Measurements from ENCODE around the gene UPK3A.
A peak's percentile ranks its signal among the peaks of the same experiment; 100 is the strongest.
"Not testable (repeated sequence)": the region's sequence is repeated elsewhere in the genome, so short reads cannot be mapped to it uniquely, and the experiment has no call there.

UPK3A gene

GRCh38 chr22:45284705-45285262, at the start of gene UPK3A:
Gene UPK3A (plus strand): TSS chr22:45284949. CDS start chr22:45285014, 65 bp downstream.
- peak; percentile 55 for DNase-seq

GRCh38 chr22:45235101-45235777, 49.5 kb upstream of the UPK3A start:
- DNase-seq = no peak

DNA sequence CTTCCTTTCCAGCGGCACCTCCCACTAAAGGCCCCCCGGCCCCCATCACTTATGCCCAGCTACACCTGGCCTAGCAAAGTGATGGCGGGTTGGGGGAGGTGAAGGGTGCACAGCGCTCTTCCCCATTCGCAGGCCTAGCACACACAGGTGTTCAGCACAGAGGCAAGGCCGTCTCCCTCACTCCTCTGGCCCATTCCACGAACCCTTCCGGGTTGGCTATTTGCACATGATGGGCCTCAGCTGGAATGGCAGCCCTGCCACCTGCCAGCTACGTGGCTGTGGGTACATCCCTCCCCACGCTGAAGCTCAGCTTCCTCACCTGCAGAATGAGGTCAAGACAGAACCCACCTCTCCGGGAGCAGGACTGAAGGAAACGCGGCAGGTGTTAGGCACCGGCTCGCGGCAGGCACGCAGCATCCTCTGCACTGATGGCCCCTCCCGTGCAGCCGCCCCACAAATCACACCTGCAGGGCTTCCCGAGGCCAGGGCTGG, 48.9 kb upstream of the UPK3A start:
- DNase-seq = no peak

DNA sequence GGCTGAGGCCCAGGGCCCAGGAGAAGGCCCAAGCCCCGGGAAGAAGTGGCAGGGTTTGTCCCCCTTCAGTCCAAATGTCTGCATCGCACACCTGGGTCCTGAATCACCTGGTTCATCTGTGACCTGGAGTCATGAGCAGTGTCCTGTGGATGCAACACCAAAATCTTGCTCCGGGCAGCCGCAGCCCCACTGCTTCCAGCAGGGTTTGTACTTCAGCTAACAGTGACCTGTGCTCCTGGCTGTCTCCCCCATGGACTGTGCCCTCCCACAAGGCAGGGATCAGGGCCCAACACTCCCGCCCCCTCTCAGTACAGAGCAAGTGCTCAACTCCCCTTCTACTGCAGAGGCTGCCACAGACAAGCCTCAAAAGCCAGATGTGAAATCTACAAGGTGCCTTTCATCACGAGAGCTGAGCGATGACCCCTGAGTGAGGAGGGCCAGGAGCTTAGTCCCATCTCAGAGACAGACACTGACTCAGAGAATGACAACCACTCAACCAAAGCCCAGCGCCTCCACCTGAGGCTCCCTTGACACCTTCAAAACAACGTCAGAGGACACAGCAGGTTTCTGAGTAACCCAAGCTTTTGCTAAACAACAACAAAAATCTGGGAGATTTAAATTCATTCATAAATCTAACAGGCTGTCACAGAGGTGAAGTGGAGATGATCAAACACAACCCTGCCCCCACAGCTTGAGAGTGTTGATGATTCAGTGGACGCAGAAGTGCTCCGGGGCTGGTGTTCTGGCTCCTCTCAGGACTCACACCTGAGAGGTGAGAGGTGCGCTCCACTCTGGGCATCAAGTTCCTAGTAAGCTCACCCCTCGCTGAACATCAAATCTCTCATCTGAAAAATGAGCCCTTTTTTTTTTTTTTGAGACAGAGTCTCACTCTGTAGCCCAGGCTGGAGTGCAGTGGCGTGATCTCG, 47.4 kb upstream of the UPK3A start:
- peak; percentile 46 for DNase-seq

DNA sequence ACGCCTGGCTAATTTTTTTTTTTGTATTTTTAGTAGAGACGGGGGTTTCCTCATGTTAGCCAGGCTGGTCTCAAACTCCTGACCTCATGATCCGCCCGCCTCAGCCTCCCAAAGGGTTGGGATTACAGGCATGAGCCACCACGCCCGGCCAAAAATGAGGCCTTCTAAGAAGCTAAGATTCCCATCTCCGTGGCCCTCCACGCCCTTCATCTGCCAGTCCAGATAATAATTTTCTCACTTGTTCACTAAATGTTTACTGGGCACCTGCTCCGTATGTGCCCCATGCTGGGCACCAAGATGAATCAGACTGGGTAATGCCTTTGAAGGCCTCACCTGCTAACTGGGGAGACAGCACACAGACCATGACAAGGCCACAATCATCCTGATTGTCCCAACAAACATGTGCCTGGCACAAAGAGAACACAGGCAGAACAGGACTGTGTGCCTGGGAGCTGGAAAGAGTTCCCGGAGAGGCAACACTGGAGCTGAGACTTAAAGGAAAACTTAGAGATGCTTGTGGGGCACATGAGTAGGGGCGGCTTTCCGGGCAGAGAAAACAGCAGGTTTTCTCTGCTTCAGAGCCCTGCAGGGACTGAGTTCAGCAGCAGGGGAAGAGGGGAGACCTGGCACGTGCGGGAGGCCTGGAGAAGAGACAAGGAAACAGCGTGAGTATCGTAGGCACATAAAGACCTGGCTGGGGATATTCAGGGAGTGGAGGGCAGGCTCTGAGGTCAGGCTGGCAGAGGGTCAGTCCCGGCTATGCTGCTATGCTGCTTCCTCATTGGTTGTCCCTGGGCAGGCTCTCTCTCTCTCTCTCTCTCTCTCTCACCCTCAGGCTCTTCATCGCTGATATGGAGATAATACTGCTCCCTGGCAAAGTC, 46.4 kb upstream of the UPK3A start:
- DNase-seq = no peak

GRCh38 chr22:45238957-45239680, 45.6 kb upstream of the UPK3A start:
- no peak for DNase-seq

DNA sequence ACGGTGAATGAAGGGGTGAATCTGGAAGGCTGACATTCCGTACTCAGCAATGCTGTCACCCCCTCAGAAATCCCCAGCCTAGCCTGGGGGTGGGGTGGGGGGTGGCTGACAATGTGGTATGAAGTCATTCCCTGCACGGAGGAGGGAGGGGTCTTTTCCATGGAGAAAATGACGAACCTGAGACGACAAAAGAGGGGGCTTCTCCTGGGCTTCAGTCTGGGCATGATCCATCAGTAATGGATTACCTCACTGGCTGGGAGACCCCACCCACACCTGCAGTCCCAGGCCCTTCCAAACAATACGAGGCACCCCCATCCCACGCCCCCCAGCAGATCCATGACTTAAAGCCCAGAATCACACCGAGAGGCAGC, 45.1 kb upstream of the UPK3A start:
- no peak for DNase-seq

- no peak for DNase-seq
Observed at GRCh38 chr22:45240104-45240809, 44.5 kb upstream of the UPK3A start.

DNA sequence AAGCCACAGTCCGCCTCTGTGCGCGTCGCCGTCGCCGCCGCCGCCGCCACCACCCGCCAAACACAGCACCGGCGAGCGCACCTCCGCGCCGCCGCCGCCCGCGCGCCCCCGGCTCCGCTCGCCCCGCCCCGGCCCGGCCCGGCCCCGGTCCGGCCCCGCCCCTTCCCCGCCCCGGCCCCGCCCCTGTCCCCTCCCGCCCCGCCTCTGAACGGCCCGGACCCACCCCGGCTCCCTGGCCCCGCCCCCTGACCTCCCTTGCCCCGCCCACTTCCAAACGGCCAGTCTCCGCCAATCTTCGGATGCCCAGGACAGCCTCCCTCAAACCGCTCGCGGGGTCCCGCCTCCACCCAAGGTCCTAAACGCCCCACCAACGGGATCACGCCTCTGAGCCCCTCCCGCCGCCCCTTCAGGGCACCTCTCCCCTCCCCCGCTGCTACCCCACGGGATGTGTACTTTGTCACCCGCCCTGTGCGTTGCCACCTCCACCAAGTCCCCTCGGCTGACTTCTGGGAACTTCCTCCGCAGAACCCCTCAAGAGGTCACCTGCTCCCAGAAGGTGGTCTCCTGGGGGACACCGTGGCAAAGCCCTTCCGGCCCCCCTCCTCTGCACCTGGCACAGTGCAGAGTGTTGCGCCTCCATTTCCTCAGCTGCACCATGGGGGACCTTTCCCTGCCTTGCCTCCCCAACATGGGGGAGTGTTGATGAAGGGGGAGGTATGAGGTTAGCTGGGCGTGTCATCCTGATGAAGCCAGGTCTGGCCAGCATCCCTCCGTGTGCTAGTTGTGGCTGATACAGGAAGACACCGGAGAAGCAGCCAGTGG, 43.7 kb upstream of the UPK3A start, which contains the start of gene KIAA0930:
Gene KIAA0930, minus strand, starts transcription at position 85 of the 822 bp plus-strand sequence. CDS start 191 bp downstream, outside the sequence.
- no peak for DNase-seq

DNA sequence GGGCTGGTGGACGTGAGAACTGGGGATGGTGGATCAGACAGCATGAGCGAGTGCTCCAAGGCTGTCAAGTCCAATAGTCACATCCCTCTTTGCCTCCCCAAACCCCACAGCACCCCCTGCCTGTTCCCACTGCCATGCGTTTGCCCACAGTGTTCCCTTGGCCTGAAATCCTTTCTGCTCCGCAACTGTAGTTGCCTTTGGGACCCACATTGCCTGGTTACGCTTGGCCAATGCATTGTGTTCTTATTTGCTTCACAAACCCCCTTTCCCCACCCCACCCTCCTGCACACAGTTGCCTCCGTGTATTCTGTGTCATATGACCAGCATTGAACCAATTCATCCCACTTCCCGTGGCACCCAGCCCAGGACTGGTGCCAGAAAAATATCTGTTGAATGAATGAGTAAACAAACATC, 42.0 kb upstream of the UPK3A start:
- DNase-seq = no peak

DNA sequence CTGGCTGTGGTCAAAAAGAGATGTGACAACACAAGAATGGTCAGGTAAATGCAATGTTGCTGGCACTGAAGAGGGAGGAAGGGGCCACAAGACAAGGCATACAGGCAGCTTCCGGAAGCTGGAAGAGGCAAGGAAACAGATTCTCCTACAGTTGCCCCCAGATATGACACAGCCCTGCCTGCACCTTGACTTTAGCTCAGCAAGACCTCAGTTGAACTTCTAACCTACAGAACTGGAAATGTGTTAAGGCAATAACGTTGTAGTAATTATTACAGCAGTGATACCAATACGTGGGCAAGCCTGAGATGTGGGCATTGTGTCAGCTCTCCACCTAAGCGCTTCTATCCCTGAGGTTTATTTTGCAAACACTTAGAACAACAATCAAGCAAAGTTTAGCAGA, 39.8 kb upstream of the UPK3A start:
- DNase-seq = no peak

- DNase-seq = no peak
Observed at GRCh38 chr22:45246060-45246985, 38.4 kb upstream of the UPK3A start.

DNA sequence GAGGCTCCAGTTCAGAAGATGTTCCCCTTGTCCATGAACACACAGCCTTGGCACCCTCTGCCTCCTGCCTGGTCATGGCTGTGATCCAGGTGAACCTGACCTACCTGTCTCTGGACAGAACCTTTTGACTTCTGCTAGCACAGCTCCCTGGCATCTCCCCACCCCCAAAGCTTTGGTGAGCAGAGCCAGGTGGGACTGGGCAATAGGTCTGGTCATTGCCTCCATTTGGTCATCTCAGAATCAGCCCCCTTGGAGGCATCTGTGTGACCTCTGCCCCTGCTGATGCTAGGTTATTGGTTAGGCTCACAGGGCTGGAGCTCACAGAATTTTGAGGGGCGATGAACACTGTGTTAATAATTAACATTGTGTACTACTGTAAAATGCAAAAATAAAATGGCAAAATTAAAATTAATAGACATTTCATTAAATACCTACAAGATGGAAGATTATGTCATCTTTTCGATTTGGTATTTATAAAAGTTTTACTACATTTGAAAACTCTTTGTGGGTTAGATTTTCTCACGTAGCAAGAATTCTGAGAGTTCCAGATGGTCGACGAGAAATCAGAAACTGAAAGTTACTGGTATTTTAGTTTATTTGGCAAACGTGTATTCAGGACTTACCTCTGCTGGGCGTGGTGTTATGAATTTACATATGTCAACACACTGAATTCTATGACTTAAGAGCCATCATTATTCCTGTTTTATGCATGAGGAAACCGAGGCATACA, 35.8 kb upstream of the UPK3A start:
- no peak for DNase-seq

GRCh38 chr22:45251825-45252224, 32.9 kb upstream of the UPK3A start:
- no peak for DNase-seq

DNA sequence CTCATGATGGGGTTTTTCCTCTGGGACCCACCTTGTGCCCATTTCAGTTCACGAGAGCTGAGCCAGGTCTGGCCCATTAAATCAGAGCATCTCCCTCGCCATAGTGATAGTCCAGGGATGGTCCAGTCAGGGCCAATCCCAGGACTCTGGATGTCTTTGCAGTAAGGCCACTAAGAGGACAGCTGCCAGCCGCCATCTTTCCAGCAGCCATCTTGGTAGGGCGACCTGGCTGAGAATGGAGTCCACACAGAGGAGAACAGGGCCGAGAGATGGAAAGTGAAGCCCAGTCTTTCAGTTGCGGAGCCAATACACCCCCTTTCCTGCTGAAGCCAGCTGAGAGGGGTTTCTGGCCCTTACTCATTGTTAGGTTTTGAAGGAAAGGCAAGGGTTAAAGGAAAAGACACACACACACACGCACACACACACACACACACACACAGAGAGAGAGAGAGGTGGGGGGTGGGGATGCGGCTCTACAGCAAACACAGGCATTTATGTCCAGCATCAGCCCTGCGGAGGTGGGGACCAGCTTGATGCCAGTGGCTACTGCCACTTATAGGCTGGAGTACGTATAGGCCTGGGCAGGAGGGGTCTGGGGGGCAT, 31.6 kb upstream of the UPK3A start:
- no peak for DNase-seq

- DNase-seq = no peak
Observed at GRCh38 chr22:45254388-45254787, 30.4 kb upstream of the UPK3A start.

GRCh38 chr22:45254789-45255278, 29.9 kb upstream of the UPK3A start:
- no peak for DNase-seq

DNA sequence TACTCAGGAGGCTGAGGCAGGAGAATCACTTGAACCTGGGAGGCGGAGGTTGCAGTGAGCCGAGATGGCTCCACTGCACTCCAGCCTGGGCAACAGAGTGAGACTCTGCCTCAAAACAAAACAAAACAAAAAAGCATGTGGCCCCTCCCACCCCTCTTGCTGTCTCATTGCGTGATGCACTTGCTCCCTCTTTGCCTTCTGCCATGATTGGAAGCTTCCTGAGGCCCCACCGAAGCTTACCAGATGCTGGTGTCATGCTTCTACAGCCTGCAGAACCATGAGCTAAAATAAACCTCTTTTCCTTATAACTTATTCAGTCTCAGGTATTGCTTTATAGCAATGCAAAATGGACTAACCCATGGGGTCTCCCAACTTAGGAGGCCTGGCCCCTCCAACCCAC, 26.8 kb upstream of the UPK3A start:
- not testable (repeated sequence) for DNase-seq
